HCT116 (cell line): ENCODE data around the gene STK39.

Source experiments
- EGR1 ChIP-seq: IDR thresholded peaks from 2 replicates; pipeline ENCODE4 v1.6.1; 2012; ENCODE audit warnings: low read depth
- EZH2 ChIP-seq: fragments of 200-600 bp; sonication (generic); IDR thresholded peaks from 2 replicates; pipeline ENCODE4 v1.6.1; 2017; ENCODE audit warnings: antibody characterized with exemption, mixed run types
- EZH2phosphoT487 ChIP-seq: fragments of 200-600 bp; IDR thresholded peaks from 2 replicates; pipeline ENCODE4 v1.6.1; 2018; ENCODE audit warnings: antibody characterized with exemption, borderline replicate concordance
- JUND ChIP-seq: IDR thresholded peaks from 2 replicates; pipeline ENCODE4 v1.6.1; 2012
- POLR2A ChIP-seq: IDR thresholded peaks from 2 replicates; pipeline ENCODE4 v1.7.0; 2011; ENCODE audit warnings: borderline replicate concordance; ENCODE audit not compliant: insufficient read depth, insufficient read length; ENCODE audit errors: extremely low read depth
- ZNF274 ChIP-seq: fragments of 200-500 bp; sonication (Bioruptor generic); IDR thresholded peaks from 2 replicates; pipeline ENCODE4 v1.6.1; 2014; ENCODE audit warnings: mild to moderate bottlenecking, low read depth, low read length, inconsistent platforms
- TF ChIP-seq, protein P1 (sequence below), 3 experiments: fragments of 200-600 bp in 1 of 3; sonication (generic) in 1 of 3; IDR thresholded peaks in 2 of 3; conservative IDR thresholded peaks in 1 of 3; 2 replicates each; pipeline ENCODE4 v1.5.1; 2012 to 2017; ENCODE audit warnings: low read depth in 2 of 3, low read length in 2 of 3, antibody characterized with exemption in 1 of 3, borderline replicate concordance in 1 of 3, control low read depth in 1 of 3, mild to moderate bottlenecking in 1 of 3, mixed read lengths in 1 of 3, mixed run types in 1 of 3, moderate library complexity in 1 of 3; ENCODE audit not compliant: insufficient read depth in 1 of 3
- TF ChIP-seq, protein P2 (sequence below): IDR thresholded peaks from 2 replicates; pipeline ENCODE4 v1.6.1; 2012

DNA sequence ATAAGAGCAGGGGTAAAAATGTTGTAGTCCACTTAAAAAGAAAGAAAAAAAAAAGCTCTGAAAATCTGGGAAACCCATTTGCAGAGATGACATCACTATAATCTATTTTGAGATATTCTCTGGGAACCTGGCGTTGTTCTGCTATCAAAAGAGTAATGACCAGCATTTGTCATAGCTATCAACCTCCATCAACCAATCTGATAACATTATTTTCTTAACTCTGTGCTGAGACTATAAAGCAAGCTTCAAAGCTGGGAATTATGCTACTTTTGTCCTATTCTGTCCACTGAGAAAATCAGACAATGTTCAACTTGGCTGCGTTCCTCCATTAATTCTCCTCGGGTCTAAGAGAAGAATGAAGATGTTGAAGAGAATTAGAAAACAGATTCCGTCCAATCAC, 107.5 kb downstream of the STK39 start:
- no peak for TF ChIP-seq POLR2A
- TF ChIP-seq EZH2 = no peak
- TF ChIP-seq, protein P1, sequence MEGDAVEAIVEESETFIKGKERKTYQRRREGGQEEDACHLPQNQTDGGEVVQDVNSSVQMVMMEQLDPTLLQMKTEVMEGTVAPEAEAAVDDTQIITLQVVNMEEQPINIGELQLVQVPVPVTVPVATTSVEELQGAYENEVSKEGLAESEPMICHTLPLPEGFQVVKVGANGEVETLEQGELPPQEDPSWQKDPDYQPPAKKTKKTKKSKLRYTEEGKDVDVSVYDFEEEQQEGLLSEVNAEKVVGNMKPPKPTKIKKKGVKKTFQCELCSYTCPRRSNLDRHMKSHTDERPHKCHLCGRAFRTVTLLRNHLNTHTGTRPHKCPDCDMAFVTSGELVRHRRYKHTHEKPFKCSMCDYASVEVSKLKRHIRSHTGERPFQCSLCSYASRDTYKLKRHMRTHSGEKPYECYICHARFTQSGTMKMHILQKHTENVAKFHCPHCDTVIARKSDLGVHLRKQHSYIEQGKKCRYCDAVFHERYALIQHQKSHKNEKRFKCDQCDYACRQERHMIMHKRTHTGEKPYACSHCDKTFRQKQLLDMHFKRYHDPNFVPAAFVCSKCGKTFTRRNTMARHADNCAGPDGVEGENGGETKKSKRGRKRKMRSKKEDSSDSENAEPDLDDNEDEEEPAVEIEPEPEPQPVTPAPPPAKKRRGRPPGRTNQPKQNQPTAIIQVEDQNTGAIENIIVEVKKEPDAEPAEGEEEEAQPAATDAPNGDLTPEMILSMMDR (IDR thresholded peaks at IDR 0.05 in 2 of 3, conservative IDR thresholded peaks at IDR 0.05 in 1 of 3; ENCODE audit: borderline replicate concordance in 1 of 3, insufficient read depth in 1 of 3, low read depth in 2 of 3, low read length in 2 of 3) = no peak
- TF ChIP-seq ZNF274 = no peak
- no peak for TF ChIP-seq EZH2phosphoT487
- TF ChIP-seq, protein P2, sequence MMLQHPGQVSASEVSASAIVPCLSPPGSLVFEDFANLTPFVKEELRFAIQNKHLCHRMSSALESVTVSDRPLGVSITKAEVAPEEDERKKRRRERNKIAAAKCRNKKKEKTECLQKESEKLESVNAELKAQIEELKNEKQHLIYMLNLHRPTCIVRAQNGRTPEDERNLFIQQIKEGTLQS = no peak
- no peak for TF ChIP-seq EGR1
- TF ChIP-seq JUND = no peak
